Vagina (tissue), 2 donors: ENCODE results near the gene FAM117A.

Experiments
- POLR2A ChIP-seq, 2 donors: fragments of 450-650 bp; IDR thresholded peaks; one replicate each; pipeline ENCODE4 v1.6.1; 2017; ENCODE audit warnings: antibody characterized with exemption in 2 of 2, mild to moderate bottlenecking in 2 of 2, moderate library complexity in 2 of 2
- TF ChIP-seq, protein P1 (sequence below), 3 experiments: fragments of 450-650 bp in 2 of 3; fragments of 200-600 bp in 1 of 3; sonication (generic) in 1 of 3; IDR thresholded peaks; one replicate each; pipeline ENCODE4 v1.5.1; 2017 to 2019; ENCODE audit warnings: antibody characterized with exemption in 3 of 3, mild to moderate bottlenecking in 2 of 3, moderate library complexity in 2 of 3

DNA sequence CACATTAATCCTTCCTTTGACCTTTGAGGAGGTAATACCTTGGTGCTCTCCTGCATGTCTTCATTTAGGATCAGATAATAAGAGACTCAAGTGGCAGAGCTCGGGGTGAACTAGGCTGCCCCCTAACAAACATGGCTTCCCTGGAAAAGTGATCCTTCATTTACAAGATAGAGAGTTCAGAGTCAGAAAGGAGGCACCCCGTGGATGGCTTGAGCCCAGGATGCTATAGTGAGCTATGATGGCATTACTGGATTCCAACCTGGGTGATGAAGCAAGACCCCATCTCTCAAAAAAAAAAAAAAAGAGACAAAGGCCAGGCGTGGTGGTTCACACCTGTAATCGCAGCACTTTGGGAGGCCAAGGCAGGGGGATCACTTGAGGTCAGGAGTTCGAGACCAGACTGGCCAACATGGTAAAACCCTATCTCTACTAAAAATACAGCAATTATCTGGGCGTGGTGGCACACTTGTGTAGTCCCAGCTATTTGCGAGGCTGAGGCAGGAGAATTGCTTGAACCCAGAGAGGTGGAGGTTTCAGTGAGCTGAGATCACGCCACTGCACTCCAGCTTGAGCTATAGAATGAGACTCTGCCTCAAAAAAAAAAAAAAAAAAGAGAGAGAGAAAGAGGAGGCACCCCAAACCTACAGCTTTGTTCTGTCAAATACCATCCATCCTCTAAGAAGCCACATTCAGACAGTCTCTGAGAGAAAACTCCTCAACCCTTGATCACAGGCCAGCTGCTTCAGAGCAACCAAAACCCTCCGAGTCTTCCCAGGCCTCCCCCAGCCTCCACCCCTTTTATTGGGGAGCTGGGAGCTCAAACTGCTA is 7.4 kb downstream of the FAM117A start:
- TF ChIP-seq, protein P1, sequence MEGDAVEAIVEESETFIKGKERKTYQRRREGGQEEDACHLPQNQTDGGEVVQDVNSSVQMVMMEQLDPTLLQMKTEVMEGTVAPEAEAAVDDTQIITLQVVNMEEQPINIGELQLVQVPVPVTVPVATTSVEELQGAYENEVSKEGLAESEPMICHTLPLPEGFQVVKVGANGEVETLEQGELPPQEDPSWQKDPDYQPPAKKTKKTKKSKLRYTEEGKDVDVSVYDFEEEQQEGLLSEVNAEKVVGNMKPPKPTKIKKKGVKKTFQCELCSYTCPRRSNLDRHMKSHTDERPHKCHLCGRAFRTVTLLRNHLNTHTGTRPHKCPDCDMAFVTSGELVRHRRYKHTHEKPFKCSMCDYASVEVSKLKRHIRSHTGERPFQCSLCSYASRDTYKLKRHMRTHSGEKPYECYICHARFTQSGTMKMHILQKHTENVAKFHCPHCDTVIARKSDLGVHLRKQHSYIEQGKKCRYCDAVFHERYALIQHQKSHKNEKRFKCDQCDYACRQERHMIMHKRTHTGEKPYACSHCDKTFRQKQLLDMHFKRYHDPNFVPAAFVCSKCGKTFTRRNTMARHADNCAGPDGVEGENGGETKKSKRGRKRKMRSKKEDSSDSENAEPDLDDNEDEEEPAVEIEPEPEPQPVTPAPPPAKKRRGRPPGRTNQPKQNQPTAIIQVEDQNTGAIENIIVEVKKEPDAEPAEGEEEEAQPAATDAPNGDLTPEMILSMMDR (IDR thresholded peaks at IDR 0.05) = no peak
- TF ChIP-seq POLR2A (IDR thresholded peaks at IDR 0.05) = no peak
